T-cell (primary cell): Measurements from ENCODE around the gene CETP. TPM values are rescaled to one million over a fixed set of nuclear protein-coding genes. Genes with fewer than 3 reads are reported as not detected.

Experiments
- ATAC-seq, 4 experiments: fragments of 200-7000 bp in 3 of 4; fragments of 150-1000 bp in 1 of 4; cut with Tn5 transposase; replicated peaks in 1 of 4; 1 replicate in 3 of 4; 2 replicates in 1 of 4; pipeline ENCODE4 v1.10.0; 2021; ENCODE audit warnings: moderate library complexity in 3 of 4, mild to moderate bottlenecking in 2 of 4, moderate number of reproducible peaks in 1 of 4
- CTCF ChIA-PET, 2 donors: fragments of 300-600 bp; sonication (Branson Sonifier 250); formaldehyde crosslinking; loops; one replicate each; lab custom pipeline; 2022; ENCODE audit warnings: antibody characterized with exemption in 2 of 2; lab: Charles Lee
- POLR2A ChIA-PET, 2 donors: fragments of 300-600 bp; sonication (Branson Sonifier 250); formaldehyde crosslinking; loops; one replicate each; lab custom pipeline; 2022; ENCODE audit warnings: antibody characterized with exemption in 2 of 2; lab: Charles Lee
- DNase-seq, 35 experiments: peaks; one replicate each; pipeline versions ENCODE4 v3.0.0 to v3.0.0-alpha.2; 2013 to 2023
- H3K27ac ChIP-seq: one replicate; pipeline ENCODE4 v1.5.1; 2013; ENCODE audit warnings: low read length
- H3K27me3 ChIP-seq, 2 experiments: replicated peaks in 1 of 2; 1 replicate in 1 of 2; 2 replicates in 1 of 2; pipeline versions ENCODE4 v1.6.1 to v1.7.0; 2013; ENCODE audit warnings: low read length in 1 of 2, mixed read lengths in 1 of 2; ENCODE audit not compliant: control insufficient read depth in 2 of 2, insufficient read depth in 2 of 2; ENCODE audit errors: extremely low read depth in 1 of 2
- H3K36me3 ChIP-seq, 2 donors: 1 replicate in 1 of 2; 2 replicates in 1 of 2; pipeline versions ENCODE4 v1.6.1 to v1.7.0; 2013; ENCODE audit warnings: low read length in 1 of 2; ENCODE audit not compliant: control insufficient read depth in 2 of 2, insufficient read depth in 1 of 2; ENCODE audit errors: extremely low read depth in 1 of 2
- H3K4me1 ChIP-seq, 2 experiments: 1 replicate in 1 of 2; 2 replicates in 1 of 2; pipeline versions ENCODE4 v1.6.1 to v1.7.0; 2013; ENCODE audit warnings: low read length in 2 of 2, mixed read lengths in 1 of 2; ENCODE audit not compliant: insufficient read depth in 2 of 2, control insufficient read depth in 1 of 2; ENCODE audit errors: extremely low read depth in 1 of 2
- H3K4me3 ChIP-seq, 2 donors: 1 replicate in 1 of 2; 2 replicates in 1 of 2; pipeline versions ENCODE4 v1.5.1 to v1.7.0; 2013; ENCODE audit warnings: mild to moderate bottlenecking in 2 of 2, low read length in 1 of 2, moderate library complexity in 1 of 2; ENCODE audit not compliant: control insufficient read depth in 1 of 2; ENCODE audit errors: extremely low read depth in 1 of 2
- H3K9me3 ChIP-seq: 2 replicates; pipeline ENCODE4 v1.7.0; 2013
- H3K27ac Mint-ChIP-seq, 2 donors: one replicate each; pipeline ENCODE4 v1.8.0; 2020 to 2021; ENCODE audit warnings: mild to moderate bottlenecking in 2 of 2, mixed read lengths in 2 of 2
- H3K27me3 Mint-ChIP-seq, 2 donors: one replicate each; pipeline ENCODE4 v1.8.0; 2021 to 2022; ENCODE audit warnings: mixed read lengths in 2 of 2
- H3K36me3 Mint-ChIP-seq: one replicate; pipeline ENCODE4 v1.8.0; 2021; ENCODE audit warnings: mixed read lengths
- H3K4me1 Mint-ChIP-seq, 3 donors: one replicate each; pipeline ENCODE4 v1.8.0; 2020 to 2022; ENCODE audit warnings: mixed read lengths in 3 of 3, mild to moderate bottlenecking in 1 of 3
- H3K4me3 Mint-ChIP-seq, 3 donors: one replicate each; pipeline ENCODE4 v1.8.0; 2020 to 2022; ENCODE audit warnings: mild to moderate bottlenecking in 3 of 3, mixed read lengths in 3 of 3, moderate library complexity in 3 of 3
- H3K9me3 Mint-ChIP-seq, 3 donors: one replicate each; pipeline ENCODE4 v1.8.0; 2020 to 2022; ENCODE audit warnings: mixed read lengths in 3 of 3
- WGBS: methylation state at CpG from one replicate; pipeline ENCODE4 v1.1.5; 2013; ENCODE audit warnings: missing lambda C conversion rate; ENCODE audit not compliant: insufficient coverage; 5-methylcytosine and 5-hydroxymethylcytosine counted together
- total RNA-seq, 35 experiments: library from RNA in 6 of 35; stranded (reverse) in 6 of 35; fragments of 120-200 nt in 1 of 35; gene quantifications; one replicate each; pipeline versions ENCODE4 v1.2.1 to v1.2.4 and lab custom pipeline; 2013 to 2026

Gene CETP
- total RNA-seq, 5 donors from 2014 or later (not counting 1 experiment from before 2014, with no cell fraction given): 0.18 to 0.25 (median 0.19) TPM; not detected in 2

- H3K4me3 ChIP-seq: peak overlapping the region in 1 of 2 donors; percentile 23
- H3K27me3 ChIP-seq: no peaks in the 10 kb centered on the region
- ChIA-PET POLR2A (no interaction called here), CTCF (no interaction called here)
- peaks cover 72 to 84% (median 81%) of the 10 kb centered on the region in 3 donors for H3K4me1 Mint-ChIP-seq
- H3K36me3 Mint-ChIP-seq: peaks cover 39% of the 10 kb centered on the region
- H3K27ac Mint-ChIP-seq: peak overlapping the region; percentile 94
- no peaks in the 10 kb centered on the region for H3K27me3 Mint-ChIP-seq
- H3K9me3 ChIP-seq: no peaks in the 10 kb centered on the region
- no peak for ATAC-seq
- H3K9me3 Mint-ChIP-seq: no peaks in the 10 kb centered on the region
- peaks cover 46 to 80% of the 10 kb centered on the region in 2 experiments for H3K4me1 ChIP-seq
- peak overlapping the region; percentile 66 to 99 (median 71) for H3K4me3 Mint-ChIP-seq
- peak in 1 of 35 experiments; percentile 42 for DNase-seq
- WGBS: 33% methylated on average over 3 of the region's 5 CpGs
- H3K27ac ChIP-seq: peak overlapping the region; percentile 85
- H3K36me3 ChIP-seq: peaks cover 0 to 29% of the 10 kb centered on the region in 2 donors
Observed at GRCh38 chr16:56994311-56994710, 32.6 kb downstream of the CETP start.

- H3K27me3 ChIP-seq: no peaks in the 10 kb centered on the region
- H3K4me3 Mint-ChIP-seq: peak overlapping the region; percentile 55 to 99 (median 66)
- peak overlapping the region; percentile 94 for H3K27ac Mint-ChIP-seq
- peaks cover 39% of the 10 kb centered on the region for H3K36me3 Mint-ChIP-seq
- peaks cover 0 to 29% of the 10 kb centered on the region in 2 donors for H3K36me3 ChIP-seq
- H3K9me3 Mint-ChIP-seq: no peaks in the 10 kb centered on the region
- peak overlapping the region; percentile 85 for H3K27ac ChIP-seq
- H3K4me1 ChIP-seq: peaks cover 51 to 89% of the 10 kb centered on the region in 2 experiments
- DNase-seq (no peak), ATAC-seq (no peak)
- ChIA-PET CTCF (interaction anchor here in 1 of 2 donors (1.0 kb wide), 1 partner anchor 28 kb away, joined by 3 read pairs; no protein-coding TSS in a partner anchor), POLR2A (interaction anchor here in 1 of 2 donors (0.6 kb wide), 1 partner anchor 32 kb away, joined by 3 read pairs; no protein-coding TSS in a partner anchor)
- WGBS: 52% methylated on average over 3 of the region's 12 CpGs
- H3K4me1 Mint-ChIP-seq: peaks cover 81 to 93% (median 88%) of the 10 kb centered on the region in 3 donors
- H3K9me3 ChIP-seq: no peaks in the 10 kb centered on the region
- peak overlapping the region in 1 of 2 donors; percentile 12 for H3K4me3 ChIP-seq
- no peaks in the 10 kb centered on the region for H3K27me3 Mint-ChIP-seq
Observed at GRCh38 chr16:56995136-56995805, 33.5 kb downstream of the CETP start.

GRCh38 chr16:56997264-56997663 lies 35.5 kb downstream of the CETP start:
- peak overlapping the region; percentile 94 for H3K27ac ChIP-seq
- no peaks in the 10 kb centered on the region for H3K27me3 ChIP-seq
- Mint-ChIP-seq H3K27me3 (no peaks in the 10 kb centered on the region), H3K27ac (peak overlapping the region; percentile 94 to 96), H3K9me3 (no peaks in the 10 kb centered on the region), H3K4me1 (peaks cover 90 to 95% (median 92%) of the 10 kb centered on the region in 3 donors), H3K4me3 (peak overlapping the region in 2 of 3 donors; percentile 47 to 99), H3K36me3 (peaks cover 36% of the 10 kb centered on the region)
- peaks cover 0 to 31% of the 10 kb centered on the region in 2 donors for H3K36me3 ChIP-seq
- H3K4me3 ChIP-seq: no peak overlapping the region
- no peaks in the 10 kb centered on the region for H3K9me3 ChIP-seq
- CTCF ChIA-PET: no interaction called here
- POLR2A ChIA-PET: no interaction called here
- WGBS: no CpG with 5 or more reads among the region's 5 CpGs
- H3K4me1 ChIP-seq: peaks cover 47 to 88% of the 10 kb centered on the region in 2 experiments
- DNase-seq (no peak), ATAC-seq (no peak)

- Mint-ChIP-seq H3K27me3 (no peaks in the 10 kb centered on the region), H3K4me1 (peaks cover 92 to 95% (median 94%) of the 10 kb centered on the region in 3 donors), H3K36me3 (peaks cover 35% of the 10 kb centered on the region), H3K9me3 (no peaks in the 10 kb centered on the region), H3K4me3 (peak overlapping the region in 2 of 3 donors; percentile 34 to 99), H3K27ac (peak overlapping the region; percentile 94 to 96)
- POLR2A ChIA-PET: interaction anchor here (0.6 to 0.9 kb wide), 3 partner anchors 10 to 66 kb away, joined by 3 to 4 read pairs (median 3); no protein-coding TSS in a partner anchor
- Histone ChIP-seq H3K4me3 (peak overlapping the region in 1 of 2 donors; percentile 3), H3K9me3 (no peaks in the 10 kb centered on the region), H3K27ac (peak overlapping the region; percentile 94), H3K4me1 (peaks cover 45 to 86% of the 10 kb centered on the region in 2 experiments), H3K36me3 (peaks cover 0 to 29% of the 10 kb centered on the region in 2 donors), H3K27me3 (no peaks in the 10 kb centered on the region)
- no CpG with 5 or more reads among the region's 3 CpGs for WGBS
- DNase-seq (no peak), ATAC-seq (no peak)
- CTCF ChIA-PET: no interaction called here
Observed at GRCh38 chr16:56997931-56998330, 36.2 kb downstream of the CETP start.

- H3K9me3 Mint-ChIP-seq: no peaks in the 10 kb centered on the region
- no peak for DNase-seq
- POLR2A ChIA-PET: interaction anchor here (0.6 to 0.9 kb wide), 3 partner anchors 10 to 66 kb away, joined by 3 to 4 read pairs (median 3); no protein-coding TSS in a partner anchor
- Histone ChIP-seq H3K27ac (peak overlapping the region; percentile 94), H3K36me3 (peaks cover 0 to 31% of the 10 kb centered on the region in 2 donors), H3K9me3 (no peaks in the 10 kb centered on the region), H3K27me3 (no peaks in the 10 kb centered on the region), H3K4me1 (peaks cover 41 to 89% of the 10 kb centered on the region in 2 experiments), H3K4me3 (no peak overlapping the region)
- WGBS: no CpG with 5 or more reads among the region's 3 CpGs
- peaks cover 92 to 95% (median 95%) of the 10 kb centered on the region in 3 donors for H3K4me1 Mint-ChIP-seq
- no peak for ATAC-seq
- CTCF ChIA-PET: interaction anchor here (0.6 to 2.0 kb wide), 3 partner anchors 15 to 68 kb away, joined by 3 to 9 read pairs (median 3); no protein-coding TSS in a partner anchor
- no peaks in the 10 kb centered on the region for H3K27me3 Mint-ChIP-seq
- H3K27ac Mint-ChIP-seq: peak overlapping the region; percentile 94 to 96
- peak overlapping the region in 2 of 3 donors; percentile 66 to 99 for H3K4me3 Mint-ChIP-seq
- H3K36me3 Mint-ChIP-seq: peaks cover 31% of the 10 kb centered on the region
Observed at GRCh38 chr16:56998352-56998751, 36.6 kb downstream of the CETP start.

GRCh38 chr16:56998861-56999260 lies 37.1 kb downstream of the CETP start:
- no peak for DNase-seq
- no peaks in the 10 kb centered on the region for H3K9me3 ChIP-seq
- WGBS: 97% methylated on average over 5 of the region's 6 CpGs
- ATAC-seq: no peak
- peaks cover 34% of the 10 kb centered on the region for H3K36me3 Mint-ChIP-seq
- peak overlapping the region; percentile 94 for H3K27ac ChIP-seq
- H3K27me3 ChIP-seq: no peaks in the 10 kb centered on the region
- CTCF ChIA-PET: interaction anchor here (0.6 to 2.0 kb wide), 5 partner anchors 10 to 69 kb away, joined by 3 to 9 read pairs (median 3); partner anchors contain the start of gene NLRC5 (in 1 of the 2)
- POLR2A ChIA-PET: interaction anchor here (0.6 to 1.2 kb wide), 2 partner anchors 9 to 23 kb away, joined by 3 to 6 read pairs; partner anchors contain the start of gene NLRC5 (in 1 of the 2)
- H3K9me3 Mint-ChIP-seq: no peaks in the 10 kb centered on the region
- H3K4me3 Mint-ChIP-seq: peak overlapping the region; percentile 66 to 99 (median 71)
- H3K4me3 ChIP-seq: no peak overlapping the region
- peaks cover 41 to 91% of the 10 kb centered on the region in 2 experiments for H3K4me1 ChIP-seq
- H3K27me3 Mint-ChIP-seq: no peaks in the 10 kb centered on the region
- H3K4me1 Mint-ChIP-seq: peaks cover 92 to 95% (median 95%) of the 10 kb centered on the region in 3 donors
- peaks cover 0 to 36% of the 10 kb centered on the region in 2 donors for H3K36me3 ChIP-seq
- H3K27ac Mint-ChIP-seq: peak overlapping the region; percentile 94 to 96
